Measurements from ENCODE around the gene AKAP9.

- no peak for TF ChIP-seq CTCF (IDR thresholded peaks at IDR 0.05)
- TF ChIP-seq POLR2A (IDR thresholded peaks at IDR 0.05) = no peak
These were observed 132.0 kb downstream of the AKAP9 start for GRCh38 chr7:92072708-92073107.
